GM21786 (cell line): ENCODE results near the gene PPA2.

ENCODE experiments used
- ATAC-seq: cut with Tn5 transposase; IDR thresholded peaks from one replicate; pipeline ENCODE4 v1.9.1; 2021; ENCODE audit not compliant: unreplicated experiment

The PPA2 gene

DNA sequence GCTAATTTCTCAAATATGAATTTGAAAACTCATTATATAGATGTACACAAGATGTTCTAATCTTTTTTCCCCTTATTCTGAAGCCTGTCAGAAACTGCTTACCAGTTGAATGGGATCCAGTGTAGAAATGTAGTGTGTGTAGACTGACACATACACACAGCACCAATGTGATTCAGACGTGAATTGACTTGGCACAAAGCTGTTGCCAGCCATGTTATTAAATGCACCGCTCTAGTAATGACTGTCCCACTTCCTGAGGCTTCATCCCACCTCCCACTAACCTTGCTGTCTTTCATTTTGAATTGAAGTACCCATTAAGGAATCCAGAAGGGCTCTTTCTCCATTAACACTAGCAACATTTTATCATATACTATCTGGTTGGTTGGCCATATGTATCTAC is 146.6 kb downstream of the PPA2 start:
- ATAC-seq, result no peak
